HL-60 (cell line): ENCODE results near the gene KCNH4.

Experiments
- DNase-seq, 2 experiments: peaks; one replicate each; pipeline ENCODE4 v3.0.0-alpha.2; 2010 to 2020; ENCODE audit warnings: low read depth in 1 of 2, low spot score in 1 of 2
- H3K27ac ChIP-seq: fragments of 250-450 bp; sonication (Bioruptor Pico); replicated peaks from 2 replicates; pipeline ENCODE4 v1.5.1; 2020; ENCODE audit warnings: mild to moderate bottlenecking, moderate library complexity
- H3K27me3 ChIP-seq: fragments of 250-450 bp; sonication (Bioruptor Pico); 2 replicates; pipeline ENCODE4 v1.5.1; 2021; ENCODE audit warnings: mild to moderate bottlenecking, moderate library complexity; ENCODE audit not compliant: insufficient read depth, poor library complexity, severe bottlenecking
- H3K4me3 ChIP-seq: replicated peaks from 2 replicates; pipeline ENCODE4 v1.5.1; 2011; ENCODE audit warnings: mild to moderate bottlenecking, control low read depth, low read length; ENCODE audit not compliant: insufficient read depth
- CTCF ChIP-seq: IDR thresholded peaks from one replicate; pipeline ENCODE4 v1.5.1; 2011; ENCODE audit warnings: low read length, control low read depth, inconsistent platforms; ENCODE audit not compliant: insufficient read depth
- GABPA ChIP-seq: IDR thresholded peaks from 2 replicates; pipeline ENCODE4 v1.6.1; 2012; ENCODE audit warnings: low read depth
- POLR2AphosphoS5 ChIP-seq: IDR thresholded peaks from 2 replicates; pipeline ENCODE4 v1.6.1; 2012; ENCODE audit warnings: low read depth
- REST ChIP-seq: IDR thresholded peaks from 2 replicates; pipeline ENCODE4 v1.6.1; 2012; ENCODE audit warnings: low read depth; ENCODE audit not compliant: insufficient replicate concordance
- SPI1 ChIP-seq: IDR thresholded peaks from 2 replicates; pipeline ENCODE4 v1.6.1; 2012; ENCODE audit warnings: low read depth, mild to moderate bottlenecking, borderline replicate concordance

Gene KCNH4

DNA sequence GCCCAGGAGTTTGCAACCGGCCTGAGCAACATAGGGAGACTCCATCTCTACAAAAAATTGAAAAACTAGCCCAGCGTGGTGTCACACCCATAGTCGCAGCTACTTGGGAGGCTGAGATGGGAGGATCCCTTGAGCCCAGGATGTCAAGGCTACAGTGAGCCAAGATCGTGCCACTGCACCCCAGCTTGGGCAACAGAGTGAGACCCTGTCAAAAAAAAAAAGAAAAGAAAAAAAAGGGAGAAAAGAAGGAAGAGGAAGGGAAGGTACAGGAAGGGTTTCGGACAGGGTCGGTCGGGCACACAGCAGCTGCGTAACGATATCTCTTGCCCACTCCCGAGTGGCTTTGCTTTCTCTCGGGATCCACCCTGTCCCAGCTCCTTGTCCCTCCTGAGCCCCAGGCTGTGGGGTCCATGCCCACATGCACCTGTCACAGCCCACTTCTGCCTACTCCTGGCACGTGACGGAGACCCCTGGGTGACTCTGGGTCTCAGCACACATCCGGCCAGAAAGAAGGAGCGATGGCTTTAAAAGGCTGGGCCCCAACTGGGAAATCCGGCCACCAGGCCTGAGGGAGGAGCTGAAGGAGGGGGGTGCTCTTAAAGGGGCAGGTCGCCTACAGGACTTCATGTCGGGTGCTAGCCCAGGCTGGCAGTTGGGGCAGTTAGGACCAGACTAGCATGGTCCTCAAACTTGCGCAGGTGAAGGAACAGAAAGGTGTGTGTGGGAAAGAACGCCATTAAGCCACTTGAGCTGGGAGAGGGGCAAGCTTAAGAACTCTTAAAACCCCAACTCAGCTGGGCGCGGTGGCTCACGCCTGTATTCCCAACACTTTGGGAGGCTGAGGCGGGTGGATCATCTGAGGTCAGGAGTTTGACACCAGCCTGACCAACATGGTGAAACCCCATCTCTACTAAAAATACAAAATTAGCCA lies 13.3 kb upstream of the KCNH4 start, which contains the start of gene GHDC:
Gene GHDC, minus strand, starts transcription at position 526 of the 931 bp plus-strand sequence. CDS start 913 bp downstream, outside the sequence.
- TF ChIP-seq CTCF (no peak), SPI1 (0 out of 2 replicates have a peak, but pooled peaks have one; percentile 11), REST (no peak), POLR2AphosphoS5 (peak; percentile 58; the same call in 1 of the 2 replicates), GABPA (peak; percentile 74)
- H3K27me3 ChIP-seq = no peaks in the 10 kb centered on the region
- peak; percentile 69 to 92 for DNase-seq
- peak within 1 kb of the TSS; percentile 83 for H3K27ac ChIP-seq
- peak within 1 kb of the TSS; percentile 67 for H3K4me3 ChIP-seq

- no peak for TF ChIP-seq GABPA
- TF ChIP-seq POLR2AphosphoS5 = no peak
- no peak for TF ChIP-seq CTCF
- no peak for TF ChIP-seq REST
- no peak for TF ChIP-seq SPI1
- peak overlapping the region; percentile 67 for H3K4me3 ChIP-seq
- no peaks in the 10 kb centered on the region for H3K27me3 ChIP-seq
- DNase-seq = no peak
- H3K27ac ChIP-seq = peak overlapping the region; percentile 83
These were observed 12.4 kb upstream of the KCNH4 start for GRCh38 chr17:42193216-42193968.

GRCh38 chr17:42192189-42193126 lies 11.5 kb upstream of the KCNH4 start:
- H3K4me3 ChIP-seq = no peak overlapping the region

More at GRCh38 chr17:42192189-42193126, 11.5 kb upstream of the KCNH4 start:
- TF ChIP-seq SPI1 (no peak), GABPA (no peak), CTCF (no peak), REST (no peak), POLR2AphosphoS5 (no peak)
- DNase-seq = no peak
- no peaks in the 10 kb centered on the region for H3K27me3 ChIP-seq
- no peak overlapping the region for H3K27ac ChIP-seq
